Fibroblast of mammary gland (primary cell): ENCODE data around the gene ORC4.
"Not testable (repeated sequence)": the region's sequence is repeated elsewhere in the genome, so short reads cannot be mapped to it uniquely, and the experiment has no call there.

Experiments used
- DNase-seq: peaks from one replicate; pipeline ENCODE4 v3.0.0-alpha.2; 2010; ENCODE audit warnings: low read depth
- H3K4me3 ChIP-seq: 2 replicates; pipeline ENCODE4 v1.5.1; 2011; ENCODE audit warnings: low read depth, mild to moderate bottlenecking, low read length, moderate library complexity; ENCODE audit not compliant: control insufficient read depth
- TF ChIP-seq, protein P1 (sequence below): conservative IDR thresholded peaks from 2 replicates; pipeline ENCODE4 v1.5.1; 2011; ENCODE audit warnings: low read depth, low read length, inconsistent platforms; ENCODE audit not compliant: control insufficient read depth, insufficient read depth

Gene ORC4

DNA sequence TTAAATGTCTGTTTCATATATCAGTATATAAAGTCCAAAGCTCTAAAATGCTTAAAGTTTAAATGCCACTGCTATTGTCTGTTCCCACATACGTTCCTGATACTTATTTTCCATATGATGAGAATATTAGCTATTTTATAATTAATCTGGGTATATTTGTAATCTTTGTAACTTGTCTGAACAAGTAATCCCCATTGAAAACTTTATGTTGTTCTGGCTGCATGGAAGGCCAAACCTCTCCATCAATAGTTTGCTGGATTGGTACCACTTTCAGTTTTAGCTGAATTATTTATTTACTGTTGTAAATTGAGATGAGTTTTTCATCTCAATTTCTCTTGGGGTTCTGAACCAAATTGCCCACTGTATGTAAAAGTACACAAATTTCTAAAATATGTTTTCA, 1.8 kb upstream of the ORC4 start:
- TF ChIP-seq, protein P1, sequence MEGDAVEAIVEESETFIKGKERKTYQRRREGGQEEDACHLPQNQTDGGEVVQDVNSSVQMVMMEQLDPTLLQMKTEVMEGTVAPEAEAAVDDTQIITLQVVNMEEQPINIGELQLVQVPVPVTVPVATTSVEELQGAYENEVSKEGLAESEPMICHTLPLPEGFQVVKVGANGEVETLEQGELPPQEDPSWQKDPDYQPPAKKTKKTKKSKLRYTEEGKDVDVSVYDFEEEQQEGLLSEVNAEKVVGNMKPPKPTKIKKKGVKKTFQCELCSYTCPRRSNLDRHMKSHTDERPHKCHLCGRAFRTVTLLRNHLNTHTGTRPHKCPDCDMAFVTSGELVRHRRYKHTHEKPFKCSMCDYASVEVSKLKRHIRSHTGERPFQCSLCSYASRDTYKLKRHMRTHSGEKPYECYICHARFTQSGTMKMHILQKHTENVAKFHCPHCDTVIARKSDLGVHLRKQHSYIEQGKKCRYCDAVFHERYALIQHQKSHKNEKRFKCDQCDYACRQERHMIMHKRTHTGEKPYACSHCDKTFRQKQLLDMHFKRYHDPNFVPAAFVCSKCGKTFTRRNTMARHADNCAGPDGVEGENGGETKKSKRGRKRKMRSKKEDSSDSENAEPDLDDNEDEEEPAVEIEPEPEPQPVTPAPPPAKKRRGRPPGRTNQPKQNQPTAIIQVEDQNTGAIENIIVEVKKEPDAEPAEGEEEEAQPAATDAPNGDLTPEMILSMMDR, result no peak
- peak; percentile 15 for DNase-seq
- peak overlapping the region; percentile 79 for H3K4me3 ChIP-seq

DNA sequence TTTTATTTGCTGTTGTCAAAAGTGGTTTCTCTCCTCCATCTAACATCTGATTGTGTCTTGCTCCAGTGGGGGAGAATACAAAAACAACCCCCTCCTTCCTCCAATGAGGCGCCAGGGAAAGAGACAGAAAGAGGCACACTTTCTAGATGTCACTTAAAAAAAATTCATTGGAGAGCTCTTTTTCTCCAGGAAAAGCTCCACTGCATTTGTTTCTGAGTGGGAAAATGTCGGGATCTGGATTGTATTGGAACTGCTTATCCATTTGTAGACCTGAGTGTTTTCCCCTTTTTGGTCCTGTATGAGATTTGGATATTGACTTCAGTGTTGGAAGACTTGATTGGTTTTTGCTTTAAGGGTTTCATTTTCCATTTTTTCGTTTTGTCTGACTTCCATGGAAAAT, 1.3 kb upstream of the ORC4 start:
- no peak for DNase-seq
- TF ChIP-seq, protein P1, result no peak
- peak overlapping the region; percentile 79 for H3K4me3 ChIP-seq

DNA sequence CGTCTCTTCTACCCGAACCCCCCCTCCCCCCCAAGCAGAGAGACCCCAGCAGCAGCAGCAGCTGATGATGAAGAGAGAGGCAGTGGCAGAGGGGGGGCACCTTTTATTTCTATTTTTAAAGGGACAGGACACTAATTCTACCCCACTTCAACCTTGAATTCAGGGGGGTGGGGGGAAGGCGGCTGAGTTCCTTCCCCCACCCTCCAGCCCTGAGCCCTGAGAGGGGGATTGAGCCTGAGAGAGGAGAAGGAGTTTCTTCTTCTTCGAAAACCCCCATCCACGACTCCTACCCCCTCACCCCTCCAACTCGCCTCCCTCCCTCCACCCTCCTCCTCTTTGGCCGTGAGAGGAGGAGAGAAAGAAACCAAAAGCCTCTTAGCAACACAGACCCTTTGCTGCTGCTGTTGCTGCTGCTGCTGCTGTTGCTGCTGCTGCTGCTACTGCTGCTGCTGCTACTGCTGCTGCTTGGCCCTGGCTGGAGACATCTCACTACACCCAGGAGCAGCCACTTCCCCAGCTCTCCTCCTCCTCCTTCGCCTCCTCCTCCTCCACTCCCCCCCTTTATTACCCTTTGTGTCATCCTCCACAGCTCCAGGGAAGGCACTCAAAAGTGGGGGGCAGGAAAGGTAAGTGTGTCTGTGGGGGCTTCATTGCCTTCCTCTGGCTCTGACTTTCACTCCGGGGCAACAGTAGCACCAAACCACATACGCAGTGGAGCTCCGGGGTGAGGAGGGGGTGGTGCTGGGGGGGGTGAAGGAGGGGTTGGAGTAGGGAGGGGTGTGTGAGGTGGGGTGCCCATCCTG, 723 bp upstream of the ORC4 start, which contains the start of gene MBD5:
Gene MBD5, plus strand, starts transcription at position 33 of the 803 bp plus-strand sequence.
- peak; percentile 30 for DNase-seq
- H3K4me3 ChIP-seq, result peak within 1 kb of the TSS; percentile 79
- TF ChIP-seq, protein P1, result no peak

DNA sequence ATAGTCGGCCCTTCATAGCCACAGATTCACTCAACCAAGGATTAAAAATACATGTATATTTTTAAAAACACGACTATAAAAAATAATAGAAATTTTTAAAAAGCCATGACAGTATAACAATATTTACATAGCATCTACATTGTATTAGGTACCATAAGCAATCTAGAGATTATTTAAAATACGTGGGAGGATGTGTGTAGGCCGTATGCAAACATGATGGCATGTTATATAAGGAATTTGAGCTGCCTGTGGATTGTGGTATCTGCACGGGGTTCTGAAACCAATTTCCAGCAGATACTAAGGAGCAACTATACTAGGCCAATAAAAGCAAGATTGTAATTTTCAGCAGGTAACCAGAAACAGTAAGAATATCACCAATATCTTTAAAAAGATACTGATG, 5.9 kb downstream of the ORC4 start:
- TF ChIP-seq, protein P1, result no peak
- H3K4me3 ChIP-seq, result no peak overlapping the region
- no peak for DNase-seq

DNA sequence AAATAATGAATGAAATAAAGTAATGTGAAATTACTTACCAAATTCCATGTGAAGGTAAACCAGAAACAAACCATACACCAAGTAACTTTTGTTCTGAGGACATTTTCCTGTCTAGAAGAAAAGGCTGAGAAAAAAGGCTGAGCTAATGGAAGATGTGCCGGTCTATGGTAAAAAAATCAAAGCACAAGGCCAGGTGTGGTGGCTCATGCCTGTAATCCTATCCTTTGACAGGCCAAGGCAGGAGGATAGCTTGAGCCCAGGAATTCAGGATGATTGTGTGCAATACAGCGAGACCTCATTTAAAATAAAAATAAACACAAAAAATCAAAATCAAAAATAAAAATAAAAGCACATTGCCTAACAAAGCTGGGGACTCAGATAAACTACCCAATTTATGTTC, 6.7 kb downstream of the ORC4 start:
- TF ChIP-seq, protein P1, result no peak
- DNase-seq, result no peak

DNA sequence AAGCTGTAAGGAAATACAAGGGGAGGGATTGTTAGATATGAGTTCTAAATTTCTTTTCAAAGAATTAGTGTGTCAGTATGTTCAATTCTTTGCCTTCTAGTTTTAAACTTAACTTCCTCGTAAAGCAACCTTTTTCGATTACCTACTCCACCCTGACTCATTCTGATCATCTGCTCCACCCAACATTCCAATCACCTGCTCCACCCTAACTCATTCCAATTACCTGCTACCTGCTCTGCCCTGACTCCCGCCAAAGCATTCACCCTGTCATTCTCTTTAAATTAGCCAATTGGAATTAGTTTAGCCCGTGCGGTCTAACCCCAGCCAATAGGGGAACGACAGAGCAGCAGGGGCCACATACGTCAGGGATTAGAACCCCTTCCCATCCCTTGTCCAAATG, 12.1 kb downstream of the ORC4 start:
- H3K4me3 ChIP-seq, DNase-seq: not testable (repeated sequence)

More for the DNA sequence above, 6.7 kb downstream of the ORC4 start:
- no peak overlapping the region for H3K4me3 ChIP-seq

DNA sequence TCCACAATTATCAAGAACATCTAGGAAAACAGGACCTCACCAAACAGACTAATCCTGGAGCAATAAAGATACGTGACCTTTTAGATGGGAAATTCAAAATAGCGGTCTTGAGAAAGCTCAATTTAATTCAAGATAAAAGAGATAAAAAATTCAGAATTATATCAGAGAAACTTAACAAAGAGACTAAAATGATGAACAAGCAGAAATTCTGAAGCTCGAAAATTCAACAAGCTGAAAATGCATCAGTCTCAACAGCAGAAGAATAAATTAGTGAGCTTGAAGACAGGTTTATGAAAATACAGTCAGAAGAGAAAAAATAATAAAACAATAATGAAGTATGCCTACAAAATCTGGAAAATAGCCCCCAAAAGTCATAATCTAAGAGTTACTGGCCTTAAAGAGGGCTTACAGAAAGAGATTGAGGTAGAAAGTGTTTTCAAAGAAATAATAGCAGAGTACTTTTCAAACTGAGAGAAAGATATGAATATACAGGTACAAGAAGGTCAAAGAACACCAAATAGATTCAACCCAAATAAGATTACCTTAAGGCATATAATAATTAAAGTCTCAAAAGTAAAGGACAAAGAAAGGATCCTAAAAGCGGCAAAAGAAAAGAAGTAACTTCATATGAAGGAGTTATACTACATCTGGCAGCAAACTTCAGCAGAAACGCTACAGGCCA, 13.2 kb downstream of the ORC4 start:
- no peak for DNase-seq
- H3K4me3 ChIP-seq, result no peak overlapping the region
- TF ChIP-seq, protein P1, result no peak
